Neural cell (in vitro differentiated cells): Measurements from ENCODE around the gene HOXC10.

Source experiments
- EP300 ChIP-seq: fragments of 450-650 bp; conservative IDR thresholded peaks from 2 replicates; pipeline ENCODE4 v1.6.1; 2014; ENCODE audit warnings: antibody characterized with exemption, mild to moderate bottlenecking, moderate library complexity; ENCODE audit not compliant: poor library complexity, severe bottlenecking
- SMC3 ChIP-seq: fragments of 450-650 bp; conservative IDR thresholded peaks from 2 replicates; pipeline ENCODE4 v1.6.1; 2014; ENCODE audit warnings: antibody characterized with exemption, mild to moderate bottlenecking, moderate library complexity; ENCODE audit not compliant: poor library complexity
- TF ChIP-seq, protein P1 (sequence below): fragments of 450-650 bp; IDR thresholded peaks from 2 replicates; pipeline ENCODE4 v1.5.1; 2014; ENCODE audit warnings: antibody characterized with exemption, mild to moderate bottlenecking, moderate library complexity; ENCODE audit not compliant: poor library complexity, severe bottlenecking

- TF ChIP-seq EP300 (no peak), SMC3 (peak; percentile 79)
- TF ChIP-seq, protein P1, sequence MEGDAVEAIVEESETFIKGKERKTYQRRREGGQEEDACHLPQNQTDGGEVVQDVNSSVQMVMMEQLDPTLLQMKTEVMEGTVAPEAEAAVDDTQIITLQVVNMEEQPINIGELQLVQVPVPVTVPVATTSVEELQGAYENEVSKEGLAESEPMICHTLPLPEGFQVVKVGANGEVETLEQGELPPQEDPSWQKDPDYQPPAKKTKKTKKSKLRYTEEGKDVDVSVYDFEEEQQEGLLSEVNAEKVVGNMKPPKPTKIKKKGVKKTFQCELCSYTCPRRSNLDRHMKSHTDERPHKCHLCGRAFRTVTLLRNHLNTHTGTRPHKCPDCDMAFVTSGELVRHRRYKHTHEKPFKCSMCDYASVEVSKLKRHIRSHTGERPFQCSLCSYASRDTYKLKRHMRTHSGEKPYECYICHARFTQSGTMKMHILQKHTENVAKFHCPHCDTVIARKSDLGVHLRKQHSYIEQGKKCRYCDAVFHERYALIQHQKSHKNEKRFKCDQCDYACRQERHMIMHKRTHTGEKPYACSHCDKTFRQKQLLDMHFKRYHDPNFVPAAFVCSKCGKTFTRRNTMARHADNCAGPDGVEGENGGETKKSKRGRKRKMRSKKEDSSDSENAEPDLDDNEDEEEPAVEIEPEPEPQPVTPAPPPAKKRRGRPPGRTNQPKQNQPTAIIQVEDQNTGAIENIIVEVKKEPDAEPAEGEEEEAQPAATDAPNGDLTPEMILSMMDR = peak; percentile 75
Observed at GRCh38 chr12:54032627-54033100, 47.7 kb downstream of the HOXC10 start, which contains the start of gene HOXC5.
